Left ventricle myocardium superior (tissue), 1 donor: ENCODE measurements around the gene RAPGEF5. TPM values are rescaled to one million over a fixed set of nuclear protein-coding genes. Genes with fewer than 3 reads are reported as not detected.

Experiments used
- ATAC-seq: fragments of 200-7000 bp; cut with Tn5 transposase; one replicate; pipeline ENCODE4 v1.9.1; 2020; ENCODE audit warnings: mild to moderate bottlenecking, moderate library complexity
- DNase-seq: peaks from one replicate; pipeline ENCODE4 v3.0.0-alpha.2; 2020
- intact Hi-C: fragments of 100-400 bp; cut with micrococcal nuclease; formaldehyde crosslinking; loops from one replicate; pipeline ENCODE4 v1.11.0; 2022
- total RNA-seq: library from RNA; stranded (reverse); fragmentation: NEBNext Ultra II Directional; extraction: Animal tissue kit (Norgen Biotek cat#: 25700); gene quantifications from one replicate; pipeline ENCODE4 v1.2.1, GENCODE V29; 2021
- donor health status: DM: no; HTN: yes; CAD: no; lungs with severe emphysema.

RAPGEF5 gene
- total RNA-seq, 1 donor from 2014 or later: 11.4 TPM

- DNase-seq (no peak), ATAC-seq (no peak)
These were observed 23.4 kb upstream of the RAPGEF5 start for GRCh38 chr7:22380333-22380732.

GRCh38 chr7:22378199-22378980 lies 21.4 kb upstream of the RAPGEF5 start:
- no peak for DNase-seq
- ATAC-seq: no peak
- intact Hi-C loops: no loop called here

More at GRCh38 chr7:22380333-22380732, 23.4 kb upstream of the RAPGEF5 start:
- intact Hi-C loops: no loop called here

GRCh38 chr7:22377703-22378102 lies 20.7 kb upstream of the RAPGEF5 start:
- ATAC-seq (peak; percentile 60), DNase-seq (no peak)
- intact Hi-C loops: no loop called here

GRCh38 chr7:22375359-22376048 lies 18.6 kb upstream of the RAPGEF5 start:
- ATAC-seq (no peak), DNase-seq (no peak)
- intact Hi-C loops: no loop called here

- intact Hi-C loops: no loop called here
- no peak for ATAC-seq
- no peak for DNase-seq
These were observed 17.0 kb upstream of the RAPGEF5 start for GRCh38 chr7:22373911-22374310.

DNA sequence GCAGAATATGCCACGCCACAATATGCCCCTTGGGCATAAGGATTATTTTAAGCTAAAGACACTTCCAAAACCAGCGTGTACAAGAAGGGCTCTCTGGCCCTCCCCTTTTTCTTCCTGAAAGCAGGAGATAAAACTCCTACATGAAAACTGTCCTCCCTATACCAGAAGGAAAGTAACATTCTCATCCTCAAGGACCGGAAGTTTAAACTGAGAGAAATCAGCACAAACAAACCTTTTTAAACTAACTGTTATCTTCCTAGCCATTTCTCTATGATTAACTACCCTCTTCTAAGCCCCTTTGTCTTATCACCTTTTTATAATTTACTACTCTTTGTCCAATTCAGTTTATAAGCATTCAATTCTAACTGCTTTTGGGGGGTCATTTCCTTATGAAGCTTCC lies 16.4 kb upstream of the RAPGEF5 start:
- ATAC-seq (no peak), DNase-seq (no peak)
- intact Hi-C loops: no loop called here

- intact Hi-C loops: no loop called here
- no peak for ATAC-seq
These were observed 15.9 kb upstream of the RAPGEF5 start for GRCh38 chr7:22372863-22373262.

GRCh38 chr7:22371878-22372277 lies 14.9 kb upstream of the RAPGEF5 start:
- intact Hi-C loops: no loop called here
- DNase-seq: no peak
- ATAC-seq: no peak

More at GRCh38 chr7:22372863-22373262, 15.9 kb upstream of the RAPGEF5 start:
- no peak for DNase-seq

- intact Hi-C loops: no loop called here
- ATAC-seq: no peak
These were observed 7.9 kb upstream of the RAPGEF5 start for GRCh38 chr7:22364900-22365299.

DNA sequence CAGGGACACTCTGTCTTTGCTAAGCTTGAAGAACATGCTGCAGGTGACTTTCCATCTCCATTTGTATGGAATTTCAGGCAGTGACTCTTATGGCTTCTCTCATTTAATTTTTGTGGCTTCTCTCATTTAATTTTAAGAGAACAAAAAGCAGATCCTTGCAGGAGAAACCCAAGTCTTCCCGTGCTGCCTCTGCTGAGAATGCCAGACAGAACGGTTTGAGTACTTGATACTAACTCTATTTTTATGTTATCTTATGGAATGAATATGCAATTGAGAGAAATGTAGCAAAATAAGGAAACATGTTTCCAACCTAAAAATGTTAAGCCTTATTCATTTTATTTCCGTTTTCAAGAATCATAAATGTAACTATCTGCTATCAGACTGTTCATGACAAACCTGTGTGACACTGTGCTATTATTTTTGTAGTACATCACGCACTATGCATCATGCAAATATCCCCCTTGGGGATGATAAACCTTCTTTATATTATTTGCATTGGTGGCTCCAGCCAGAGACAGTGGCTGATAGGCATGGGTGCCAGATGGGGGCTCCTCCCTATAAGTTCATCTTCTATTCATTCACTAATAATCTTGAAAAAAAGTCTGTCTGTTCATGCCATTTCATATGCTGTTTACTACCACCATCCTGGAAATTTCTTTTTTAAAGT lies 6.9 kb upstream of the RAPGEF5 start:
- DNase-seq (no peak), ATAC-seq (no peak)
- intact Hi-C loops: no loop called here

More at GRCh38 chr7:22364900-22365299, 7.9 kb upstream of the RAPGEF5 start:
- DNase-seq: no peak

DNA sequence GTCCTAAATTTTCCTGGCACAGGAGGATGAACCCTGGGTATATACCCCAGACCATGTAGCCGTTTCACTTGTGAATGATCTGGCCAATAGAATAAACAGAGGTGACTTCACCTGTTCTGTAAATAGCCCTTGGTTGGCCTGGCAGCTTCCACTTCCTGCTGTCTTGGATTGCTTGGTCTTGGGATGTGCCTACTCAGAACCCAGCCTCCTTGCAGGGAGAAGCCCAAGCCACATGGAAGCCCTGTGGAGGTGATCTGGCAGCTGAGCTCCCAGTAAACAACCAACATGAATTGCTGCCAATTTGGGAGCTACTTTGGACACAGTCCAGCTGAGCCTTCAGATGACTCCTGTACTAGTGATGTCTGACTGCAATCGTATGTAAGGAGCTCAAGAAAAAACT lies 4.8 kb upstream of the RAPGEF5 start:
- intact Hi-C loops: no loop called here
- DNase-seq (no peak), ATAC-seq (no peak)

DNA sequence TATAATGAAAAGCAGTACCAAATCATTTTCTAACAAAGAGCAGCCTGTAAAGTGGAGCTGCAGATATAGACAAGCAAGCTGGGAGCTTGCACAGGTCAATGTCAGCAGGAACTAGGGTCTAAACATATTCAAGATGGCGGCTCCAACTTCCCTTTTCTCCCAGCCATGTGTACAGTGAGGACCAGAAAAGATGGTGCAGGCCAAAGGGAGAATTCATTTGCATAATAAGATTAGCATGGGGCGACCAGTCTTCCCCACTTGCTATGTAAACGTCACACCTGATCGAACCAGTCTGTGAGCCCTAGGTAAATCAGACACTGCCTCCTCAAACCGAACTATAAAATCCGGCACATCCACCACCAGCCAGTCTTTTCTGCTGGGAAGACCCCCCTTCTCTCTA lies 4.4 kb upstream of the RAPGEF5 start:
- intact Hi-C loops: no loop called here
- DNase-seq: no peak
- no peak for ATAC-seq

DNA sequence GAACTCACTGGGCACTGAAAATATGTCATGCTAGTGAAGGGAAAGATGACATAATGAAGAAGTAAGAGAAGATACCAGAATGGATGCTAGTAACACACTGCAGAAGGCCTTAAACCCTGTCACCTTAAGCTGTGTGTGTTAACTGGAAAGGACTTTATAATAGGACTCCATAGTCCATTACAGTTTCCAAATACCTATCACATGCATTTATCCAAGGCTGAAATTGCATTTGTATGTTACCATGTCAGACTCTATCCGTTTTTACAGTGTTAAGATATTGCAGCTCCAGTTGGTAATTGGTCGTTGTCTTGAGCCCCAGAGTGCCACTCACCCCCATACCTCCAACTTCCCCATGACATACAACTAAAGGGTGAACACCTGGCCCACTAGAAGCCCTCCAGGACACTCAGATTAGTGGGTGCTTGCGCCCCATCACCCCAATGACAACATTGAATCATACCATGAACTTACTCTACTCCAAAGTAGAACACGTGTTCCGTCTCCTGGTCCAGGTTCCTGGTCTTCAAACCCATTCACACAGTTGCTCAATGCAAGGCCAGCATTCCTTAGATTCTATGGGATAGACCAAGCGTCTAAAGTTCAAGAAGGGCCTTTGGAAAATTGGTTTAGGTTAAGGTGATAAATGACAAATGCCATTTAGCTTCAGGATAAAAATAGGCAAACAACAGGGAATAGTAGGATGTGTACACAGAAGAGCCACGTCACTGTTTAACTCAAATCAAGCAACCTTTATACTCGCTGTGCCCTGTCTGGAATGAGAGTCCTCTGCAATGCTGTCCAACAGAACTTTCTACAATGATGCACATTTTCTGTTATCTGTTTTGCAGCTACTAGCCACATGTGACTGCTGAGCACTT lies 2.1 kb upstream of the RAPGEF5 start:
- no peak for ATAC-seq
- intact Hi-C loops: no loop called here
- DNase-seq: no peak

- DNase-seq (no peak), ATAC-seq (no peak)
- intact Hi-C loops: no loop called here
These were observed 589 bp upstream of the RAPGEF5 start for GRCh38 chr7:22357311-22358175.

GRCh38 chr7:22356010-22356691 lies 803 bp downstream of the RAPGEF5 start:
- DNase-seq: no peak
- intact Hi-C loops: no loop called here
- no peak for ATAC-seq

GRCh38 chr7:22355620-22356009 lies 1.3 kb downstream of the RAPGEF5 start:
- ATAC-seq (no peak), DNase-seq (no peak)
- intact Hi-C loops: no loop called here

- DNase-seq (no peak), ATAC-seq (no peak)
- intact Hi-C loops: no loop called here
These were observed 2.5 kb downstream of the RAPGEF5 start for GRCh38 chr7:22354462-22354861.

- intact Hi-C loops: no loop called here
- ATAC-seq: no peak
- DNase-seq: no peak
These were observed 4.1 kb downstream of the RAPGEF5 start for GRCh38 chr7:22352887-22353286.
